GM11168 (cell line): ENCODE data around the gene HTR7.

Source experiments
- in situ Hi-C: fragments of 300-500 bp; cut with MboI; formaldehyde crosslinking; loops from one replicate; pipeline ENCODE4 v1.12.0; 2022; ENCODE audit warnings: low sequenced_read_pairs; ENCODE audit not compliant: unreplicated experiment

The HTR7 gene

GRCh38 chr10:90751107-90751997 lies 106.5 kb downstream of the HTR7 start:
- in situ Hi-C loops, result no loop called here

- in situ Hi-C loops, result no loop called here
Observed at GRCh38 chr10:90746829-90747228, 111.0 kb downstream of the HTR7 start.

DNA sequence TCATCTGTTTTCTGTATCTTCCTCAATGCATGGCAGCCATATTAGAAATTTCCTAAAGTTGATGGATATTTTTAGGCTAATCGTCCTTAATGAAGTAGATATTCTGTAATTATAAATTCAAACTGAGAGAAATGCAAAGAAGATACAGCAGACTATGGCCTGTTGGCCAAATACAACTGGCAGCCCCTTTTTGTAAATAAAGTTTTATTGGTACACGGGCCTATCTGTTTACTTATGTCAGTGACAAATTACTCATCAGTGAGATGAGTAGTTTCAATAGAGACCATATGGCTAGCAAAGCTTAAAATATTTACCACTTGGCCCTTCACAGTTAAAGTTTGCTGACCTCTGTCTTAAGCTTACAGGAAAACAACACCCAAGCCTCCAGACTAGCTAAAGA lies 112.3 kb downstream of the HTR7 start:
- in situ Hi-C loops, result no loop called here

DNA sequence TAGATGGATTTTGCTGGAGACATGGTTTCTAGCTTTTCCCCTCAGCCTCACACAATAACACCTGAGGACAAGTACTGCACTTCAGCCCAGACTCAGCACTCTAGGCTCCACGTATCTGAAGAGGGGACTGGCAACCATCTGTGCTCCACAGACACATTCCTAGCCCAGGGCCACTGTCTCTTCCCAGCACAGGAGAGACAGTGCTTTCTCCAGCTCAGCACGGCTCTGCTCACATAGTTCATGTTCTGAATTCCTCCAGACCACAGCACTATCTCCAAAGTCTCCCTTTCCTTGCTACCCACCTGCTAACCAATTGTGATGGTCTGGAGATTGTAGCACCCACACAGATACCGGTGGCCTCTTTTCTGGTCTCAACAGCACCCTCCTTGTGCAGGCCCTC lies 114.5 kb downstream of the HTR7 start:
- in situ Hi-C loops, result no loop called here

DNA sequence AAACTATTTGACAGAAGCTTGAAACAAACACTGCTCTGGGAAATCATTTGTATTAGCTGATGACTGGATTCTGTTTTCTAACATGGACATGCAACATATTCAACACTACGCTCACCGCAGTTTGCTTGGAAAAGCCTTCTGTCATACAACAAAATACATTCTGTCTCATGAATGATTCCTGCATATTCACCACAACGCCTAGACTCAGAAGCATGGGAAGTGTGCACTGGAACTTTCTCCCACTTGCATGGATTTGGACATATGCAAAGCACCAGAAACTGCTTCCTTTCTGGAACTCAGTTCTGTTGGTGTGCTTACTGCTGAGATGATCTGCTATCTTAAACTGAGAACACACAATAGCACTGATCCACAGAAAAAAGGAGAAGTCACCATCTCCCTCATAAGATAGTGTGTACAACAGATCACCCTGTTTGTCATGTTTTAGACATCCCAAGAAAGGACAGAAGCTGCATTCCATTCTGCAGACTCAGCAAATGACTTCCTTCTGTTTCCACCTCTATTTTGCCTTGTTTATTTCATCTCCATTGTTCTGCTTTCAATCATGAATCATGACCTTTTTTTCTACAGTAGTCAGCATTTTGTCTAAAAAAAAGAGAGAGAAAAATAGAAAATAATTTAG lies 115.8 kb downstream of the HTR7 start:
- in situ Hi-C loops, result no loop called here

DNA sequence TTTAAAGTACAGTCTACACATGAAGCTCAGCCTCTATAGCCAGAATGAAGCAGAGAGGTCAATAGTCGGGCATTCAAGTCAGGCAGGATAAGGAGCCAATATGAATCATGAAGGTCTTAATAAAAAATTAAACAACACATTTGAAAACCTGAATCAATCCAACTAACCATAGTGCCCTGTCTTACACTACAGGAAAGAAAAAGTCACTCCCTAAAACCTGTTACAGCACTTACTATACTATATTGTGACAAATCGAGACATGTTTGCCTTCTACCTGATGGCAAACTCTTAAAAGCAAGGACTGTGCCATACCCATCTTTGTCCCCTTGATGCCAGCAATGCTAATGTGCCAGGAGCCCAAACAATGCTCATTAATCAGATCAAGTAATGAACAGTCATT lies 117.6 kb downstream of the HTR7 start:
- in situ Hi-C loops, result no loop called here

DNA sequence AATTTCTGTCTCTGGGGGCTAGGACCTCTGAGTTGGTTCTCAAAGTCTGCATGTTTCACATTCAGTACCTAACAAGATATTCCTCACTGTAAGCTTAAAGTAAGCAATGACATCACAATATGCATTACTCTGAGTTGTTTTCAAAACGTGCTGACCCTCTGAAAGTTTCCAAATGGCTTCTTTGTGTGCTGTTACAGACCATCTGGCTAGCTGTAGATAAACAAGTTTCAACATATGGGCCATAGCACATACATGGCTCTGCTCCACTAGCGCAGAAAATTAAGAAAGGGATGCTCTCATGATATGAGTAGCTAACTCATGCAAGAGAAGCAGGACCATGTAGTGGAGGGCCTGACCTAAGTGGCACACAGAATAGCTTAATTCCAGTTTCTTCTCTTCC lies 119.0 kb downstream of the HTR7 start:
- in situ Hi-C loops, result loop anchor here (10.0 kb wide), 1 partner anchor 126 kb away; no protein-coding TSS in a partner anchor

- in situ Hi-C loops, result loop anchor here (10.0 kb wide), 1 partner anchor 130 kb away; no protein-coding TSS in a partner anchor
Observed at GRCh38 chr10:90734415-90734814, 123.4 kb downstream of the HTR7 start.

DNA sequence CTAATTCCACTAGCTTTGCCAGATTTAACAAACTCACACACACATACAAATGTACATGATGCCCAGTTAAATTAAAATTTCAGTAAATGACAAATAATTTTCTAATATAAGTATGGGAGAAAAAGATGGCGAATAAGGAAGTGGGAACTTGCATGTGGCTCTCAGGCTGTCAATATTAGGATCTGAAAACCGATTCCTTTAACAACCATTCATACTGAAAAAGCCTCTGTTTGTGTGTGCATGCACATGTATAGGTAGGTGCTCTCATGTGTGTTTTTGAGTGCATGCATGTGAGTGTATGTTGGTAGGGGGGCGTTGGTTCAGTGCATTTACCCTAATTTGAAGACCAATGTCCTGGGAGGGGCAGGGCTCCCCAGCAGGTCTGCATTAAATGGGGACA lies 125.3 kb downstream of the HTR7 start:
- in situ Hi-C loops, result loop anchor here (10.0 kb wide), 1 partner anchor 132 kb away; no protein-coding TSS in a partner anchor

DNA sequence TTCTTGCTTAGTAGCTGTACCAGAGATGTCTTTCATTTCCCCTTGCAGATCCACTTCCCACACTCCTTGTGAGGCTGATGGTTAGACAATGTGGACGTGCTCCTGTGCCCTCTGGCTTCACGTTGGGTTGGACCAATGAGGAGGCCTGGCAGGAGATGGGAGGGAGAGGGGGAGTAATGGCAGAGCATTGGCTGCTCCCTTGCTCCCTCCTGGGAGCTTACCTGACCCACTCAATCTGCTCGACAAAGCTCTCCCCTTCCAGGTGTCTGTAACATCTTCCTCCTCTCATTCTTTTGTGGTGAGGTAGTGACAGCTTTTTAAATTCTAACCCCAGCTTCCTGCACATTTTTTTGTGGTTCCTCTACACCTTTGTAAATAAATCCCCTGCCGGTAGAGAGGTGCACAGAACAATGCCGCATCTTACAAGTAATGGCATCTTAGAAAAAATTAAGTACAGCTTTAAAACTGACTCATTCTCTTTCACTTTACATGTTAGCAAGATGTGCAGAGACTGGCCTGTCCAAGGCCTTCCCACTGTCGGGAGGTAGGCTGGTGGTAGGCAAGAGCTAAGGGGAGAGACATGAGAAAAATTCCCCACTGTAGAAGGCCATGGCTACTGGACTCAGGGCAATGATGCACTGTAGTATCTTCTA lies 134.3 kb downstream of the HTR7 start:
- in situ Hi-C loops, result no loop called here

- in situ Hi-C loops, result no loop called here
Observed at GRCh38 chr10:90722832-90723231, 135.0 kb downstream of the HTR7 start.

DNA sequence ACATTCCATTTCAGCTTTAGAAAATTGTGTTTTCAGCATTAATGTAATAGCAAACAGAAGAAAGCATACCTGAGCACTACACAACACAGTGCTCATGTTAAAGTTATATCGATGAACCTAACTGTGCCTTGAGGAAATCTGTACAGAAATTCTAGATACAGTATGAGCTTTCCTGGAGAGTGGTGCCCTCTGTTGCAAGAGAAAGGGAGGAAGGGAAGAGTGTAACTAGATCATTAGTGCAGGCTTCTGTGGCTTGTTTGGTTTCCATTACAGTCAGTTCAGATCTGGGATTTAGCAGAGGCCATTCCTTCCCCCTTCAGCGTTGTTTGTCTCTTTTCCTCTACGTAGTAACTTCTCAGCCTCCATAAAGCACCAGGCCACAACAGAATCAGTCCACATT lies 139.7 kb downstream of the HTR7 start:
- in situ Hi-C loops, result no loop called here

GRCh38 chr10:90712529-90712928 lies 145.3 kb downstream of the HTR7 start:
- in situ Hi-C loops, result no loop called here

DNA sequence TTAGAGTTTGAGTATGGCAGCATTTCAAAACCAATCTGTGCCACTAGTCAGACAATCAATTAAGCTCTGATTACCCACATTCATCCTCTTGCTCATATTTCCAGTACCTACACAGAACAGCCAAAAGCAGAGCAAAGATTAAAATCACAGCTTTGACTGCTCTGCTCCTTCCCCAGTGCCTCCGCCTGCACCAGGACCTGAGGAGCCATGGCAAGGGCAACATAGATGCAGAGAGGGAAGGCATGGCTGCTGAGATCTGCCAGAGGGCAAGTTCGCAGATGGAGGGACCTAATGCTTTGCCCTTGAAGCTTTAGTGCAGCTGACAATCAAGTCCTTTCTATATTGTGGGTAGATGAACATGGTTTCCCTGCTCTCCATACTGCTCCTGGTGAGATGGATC lies 148.1 kb downstream of the HTR7 start:
- in situ Hi-C loops, result no loop called here

DNA sequence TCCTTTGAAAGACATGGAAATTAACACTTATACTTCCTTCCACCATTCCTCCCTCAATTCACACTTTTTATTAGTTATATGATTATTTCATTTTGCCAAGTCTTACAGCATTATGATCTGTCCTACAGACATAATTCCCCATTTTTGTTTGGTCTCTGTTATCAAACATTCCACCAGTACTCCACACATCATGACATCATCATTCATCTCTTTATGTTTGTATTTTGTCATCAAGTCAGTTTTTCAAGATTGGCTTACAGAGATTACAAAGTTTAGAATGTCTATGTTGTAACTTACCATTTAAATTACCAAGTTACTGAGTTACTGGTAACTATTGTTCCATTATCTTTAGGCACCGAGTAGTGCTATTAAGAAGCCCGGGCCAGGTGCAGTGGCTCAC lies 150.2 kb downstream of the HTR7 start:
- in situ Hi-C loops, result no loop called here

DNA sequence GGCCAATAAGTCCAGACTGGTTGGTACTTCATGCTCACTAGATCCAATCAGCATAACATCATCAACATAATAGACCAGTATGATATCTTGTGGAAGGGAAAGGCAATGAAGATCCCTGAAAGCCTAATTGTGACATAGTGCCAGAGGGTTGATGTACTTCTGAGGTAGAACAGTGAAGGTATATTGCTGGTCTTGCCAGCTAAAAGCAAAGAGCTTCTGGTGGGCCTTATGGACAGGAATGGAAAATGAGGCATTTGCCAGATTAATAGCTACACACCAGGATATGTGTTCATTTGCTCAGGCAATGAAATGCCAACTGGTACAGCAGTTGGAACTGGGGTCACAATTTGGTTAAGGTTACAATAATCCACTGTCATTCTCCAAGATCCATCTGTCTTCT lies 156.4 kb downstream of the HTR7 start:
- in situ Hi-C loops, result no loop called here

GRCh38 chr10:90695915-90696676 lies 161.7 kb downstream of the HTR7 start:
- in situ Hi-C loops, result no loop called here
